Esophagus squamous epithelium (tissue), 4 donors: Measurements from ENCODE around the gene AVL9.

Source experiments
- POLR2A ChIP-seq, 4 donors: fragments of 450-650 bp; IDR thresholded peaks; one replicate each; pipeline ENCODE4 v1.6.1; 2017; ENCODE audit warnings: antibody characterized with exemption in 4 of 4, mild to moderate bottlenecking in 4 of 4, moderate library complexity in 3 of 4
- TF ChIP-seq, protein P1 (sequence below), 6 experiments: fragments of 450-650 bp in 4 of 6; fragments of 200-600 bp in 2 of 6; sonication (generic) in 2 of 6; IDR thresholded peaks; one replicate each; pipeline ENCODE4 v1.5.1; 2016 to 2019; ENCODE audit warnings: antibody characterized with exemption in 6 of 6, mild to moderate bottlenecking in 4 of 6, moderate library complexity in 4 of 6

DNA sequence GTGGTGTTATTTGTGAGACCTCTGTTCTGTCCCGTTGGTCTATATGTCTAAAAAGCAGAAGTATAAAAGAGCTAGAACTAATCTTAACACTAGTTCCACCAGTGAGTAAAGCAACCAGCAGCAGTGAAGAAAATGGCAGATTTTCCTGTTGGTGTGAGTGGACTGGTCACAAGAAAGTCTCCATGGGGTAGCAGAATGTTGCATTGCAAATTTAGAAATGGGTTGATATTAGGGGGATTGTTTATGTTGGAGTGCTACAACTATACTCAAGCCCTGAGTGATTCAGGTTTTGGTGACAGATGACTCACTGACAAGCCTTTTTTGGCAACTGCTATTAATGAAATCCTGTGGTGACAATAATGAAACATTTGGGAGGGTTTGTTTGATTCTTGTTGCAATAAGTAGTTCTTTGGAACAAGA is 5.6 kb downstream of the AVL9 start:
- TF ChIP-seq, protein P1, sequence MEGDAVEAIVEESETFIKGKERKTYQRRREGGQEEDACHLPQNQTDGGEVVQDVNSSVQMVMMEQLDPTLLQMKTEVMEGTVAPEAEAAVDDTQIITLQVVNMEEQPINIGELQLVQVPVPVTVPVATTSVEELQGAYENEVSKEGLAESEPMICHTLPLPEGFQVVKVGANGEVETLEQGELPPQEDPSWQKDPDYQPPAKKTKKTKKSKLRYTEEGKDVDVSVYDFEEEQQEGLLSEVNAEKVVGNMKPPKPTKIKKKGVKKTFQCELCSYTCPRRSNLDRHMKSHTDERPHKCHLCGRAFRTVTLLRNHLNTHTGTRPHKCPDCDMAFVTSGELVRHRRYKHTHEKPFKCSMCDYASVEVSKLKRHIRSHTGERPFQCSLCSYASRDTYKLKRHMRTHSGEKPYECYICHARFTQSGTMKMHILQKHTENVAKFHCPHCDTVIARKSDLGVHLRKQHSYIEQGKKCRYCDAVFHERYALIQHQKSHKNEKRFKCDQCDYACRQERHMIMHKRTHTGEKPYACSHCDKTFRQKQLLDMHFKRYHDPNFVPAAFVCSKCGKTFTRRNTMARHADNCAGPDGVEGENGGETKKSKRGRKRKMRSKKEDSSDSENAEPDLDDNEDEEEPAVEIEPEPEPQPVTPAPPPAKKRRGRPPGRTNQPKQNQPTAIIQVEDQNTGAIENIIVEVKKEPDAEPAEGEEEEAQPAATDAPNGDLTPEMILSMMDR (IDR thresholded peaks at IDR 0.05): no peak
- TF ChIP-seq POLR2A (IDR thresholded peaks at IDR 0.05): no peak
